Progenitor cell of endocrine pancreas (in vitro differentiated cells): ENCODE measurements around the gene ASIC4. TPM values are rescaled to one million over a fixed set of nuclear protein-coding genes. Genes with fewer than 3 reads are reported as not detected.

ENCODE experiments used
- DNase-seq: peaks from one replicate; pipeline ENCODE4 v3.0.0; 2021; ENCODE audit warnings: low spot score; ENCODE audit not compliant: unreplicated experiment
- H3K27ac Mint-ChIP-seq: 2 replicates; pipeline ENCODE4 v1.8.0; 2021; ENCODE audit warnings: mild to moderate bottlenecking, moderate library complexity, mixed read lengths
- H3K27me3 Mint-ChIP-seq: 2 replicates; pipeline ENCODE4 v1.8.0; 2021; ENCODE audit warnings: mixed read lengths
- H3K36me3 Mint-ChIP-seq: 2 replicates; pipeline ENCODE4 v1.8.0; 2022; ENCODE audit warnings: mixed read lengths; ENCODE audit not compliant: insufficient read depth
- H3K4me1 Mint-ChIP-seq: 2 replicates; pipeline ENCODE4 v1.8.0; 2021; ENCODE audit warnings: low read depth, mixed read lengths
- H3K4me3 Mint-ChIP-seq: 2 replicates; pipeline ENCODE4 v1.8.0; 2021; ENCODE audit warnings: low read depth, mild to moderate bottlenecking, moderate library complexity, mixed read lengths
- H3K9me3 Mint-ChIP-seq: 2 replicates; pipeline ENCODE4 v1.8.0; 2021; ENCODE audit warnings: low read depth, mixed read lengths
- total RNA-seq: library from RNA; stranded (reverse); gene quantifications from 2 replicates; pipeline ENCODE4 v1.2.1, GENCODE V29; 2021
- TF ChIP-seq, protein P1 (sequence below): fragments of 200-600 bp; sonication (generic); IDR thresholded peaks from one replicate; pipeline ENCODE4 v1.5.0; 2021; ENCODE audit warnings: antibody characterized with exemption, mild to moderate bottlenecking; ENCODE audit not compliant: unreplicated experiment

The ASIC4 gene
- total RNA-seq, 1 donor from 2014 or later: 5.1 TPM

DNA sequence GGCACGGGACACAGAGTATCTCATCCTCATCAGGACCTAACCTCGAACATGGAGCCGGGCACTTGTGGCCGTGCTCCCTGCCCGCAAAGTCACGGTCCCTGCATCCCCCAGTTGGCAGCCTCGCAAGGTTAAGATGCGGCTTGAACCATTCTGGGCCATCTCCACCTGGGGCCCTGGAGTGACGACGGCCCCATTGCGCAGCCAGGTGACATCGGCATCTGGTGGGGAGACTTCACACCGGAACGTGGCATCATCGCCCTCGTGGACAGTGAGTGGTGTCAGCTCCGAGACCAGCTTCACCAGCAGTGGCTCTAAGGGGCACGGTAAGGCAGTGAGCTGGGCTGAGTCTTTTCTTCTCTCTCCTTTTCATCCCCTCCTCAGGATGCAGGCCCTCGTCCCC lies 42.1 kb downstream of the ASIC4 start:
- Mint-ChIP-seq H3K4me1 (peaks cover 6% of the 10 kb centered on the region), H3K27ac (no peak overlapping the region), H3K36me3 (peaks cover 13% of the 10 kb centered on the region), H3K4me3 (no peak overlapping the region), H3K27me3 (peaks cover 15% of the 10 kb centered on the region), H3K9me3 (no peaks in the 10 kb centered on the region)
- DNase-seq: no peak
- TF ChIP-seq, protein P1, sequence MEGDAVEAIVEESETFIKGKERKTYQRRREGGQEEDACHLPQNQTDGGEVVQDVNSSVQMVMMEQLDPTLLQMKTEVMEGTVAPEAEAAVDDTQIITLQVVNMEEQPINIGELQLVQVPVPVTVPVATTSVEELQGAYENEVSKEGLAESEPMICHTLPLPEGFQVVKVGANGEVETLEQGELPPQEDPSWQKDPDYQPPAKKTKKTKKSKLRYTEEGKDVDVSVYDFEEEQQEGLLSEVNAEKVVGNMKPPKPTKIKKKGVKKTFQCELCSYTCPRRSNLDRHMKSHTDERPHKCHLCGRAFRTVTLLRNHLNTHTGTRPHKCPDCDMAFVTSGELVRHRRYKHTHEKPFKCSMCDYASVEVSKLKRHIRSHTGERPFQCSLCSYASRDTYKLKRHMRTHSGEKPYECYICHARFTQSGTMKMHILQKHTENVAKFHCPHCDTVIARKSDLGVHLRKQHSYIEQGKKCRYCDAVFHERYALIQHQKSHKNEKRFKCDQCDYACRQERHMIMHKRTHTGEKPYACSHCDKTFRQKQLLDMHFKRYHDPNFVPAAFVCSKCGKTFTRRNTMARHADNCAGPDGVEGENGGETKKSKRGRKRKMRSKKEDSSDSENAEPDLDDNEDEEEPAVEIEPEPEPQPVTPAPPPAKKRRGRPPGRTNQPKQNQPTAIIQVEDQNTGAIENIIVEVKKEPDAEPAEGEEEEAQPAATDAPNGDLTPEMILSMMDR: no peak

DNA sequence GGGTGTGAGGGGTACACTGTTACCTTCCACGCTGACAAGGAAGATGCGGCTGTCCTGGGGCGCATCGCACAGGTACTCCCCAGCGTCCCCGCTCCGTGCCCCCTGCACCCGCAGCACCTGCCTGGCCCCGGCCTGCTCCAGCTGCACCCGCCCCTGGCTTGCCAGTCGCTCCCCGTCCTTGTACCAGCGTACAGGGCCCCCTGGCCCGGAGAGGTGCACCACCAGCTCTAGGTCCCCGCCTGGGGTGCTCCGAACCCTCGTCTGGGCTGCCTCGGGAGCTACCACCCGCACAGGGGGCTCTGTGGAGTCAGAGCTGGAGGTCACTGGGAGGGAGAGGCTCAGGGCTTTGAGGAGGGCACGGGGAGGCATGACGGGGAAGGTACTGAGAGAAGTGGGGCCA lies 43.0 kb downstream of the ASIC4 start:
- no peaks in the 10 kb centered on the region for H3K9me3 Mint-ChIP-seq
- no peak overlapping the region for H3K4me3 Mint-ChIP-seq
- no peak overlapping the region for H3K27ac Mint-ChIP-seq
- TF ChIP-seq, protein P1: no peak
- DNase-seq: no peak
- H3K36me3 Mint-ChIP-seq: peaks cover 13% of the 10 kb centered on the region
- H3K27me3 Mint-ChIP-seq: peaks cover 12% of the 10 kb centered on the region
- peaks cover 11% of the 10 kb centered on the region for H3K4me1 Mint-ChIP-seq

DNA sequence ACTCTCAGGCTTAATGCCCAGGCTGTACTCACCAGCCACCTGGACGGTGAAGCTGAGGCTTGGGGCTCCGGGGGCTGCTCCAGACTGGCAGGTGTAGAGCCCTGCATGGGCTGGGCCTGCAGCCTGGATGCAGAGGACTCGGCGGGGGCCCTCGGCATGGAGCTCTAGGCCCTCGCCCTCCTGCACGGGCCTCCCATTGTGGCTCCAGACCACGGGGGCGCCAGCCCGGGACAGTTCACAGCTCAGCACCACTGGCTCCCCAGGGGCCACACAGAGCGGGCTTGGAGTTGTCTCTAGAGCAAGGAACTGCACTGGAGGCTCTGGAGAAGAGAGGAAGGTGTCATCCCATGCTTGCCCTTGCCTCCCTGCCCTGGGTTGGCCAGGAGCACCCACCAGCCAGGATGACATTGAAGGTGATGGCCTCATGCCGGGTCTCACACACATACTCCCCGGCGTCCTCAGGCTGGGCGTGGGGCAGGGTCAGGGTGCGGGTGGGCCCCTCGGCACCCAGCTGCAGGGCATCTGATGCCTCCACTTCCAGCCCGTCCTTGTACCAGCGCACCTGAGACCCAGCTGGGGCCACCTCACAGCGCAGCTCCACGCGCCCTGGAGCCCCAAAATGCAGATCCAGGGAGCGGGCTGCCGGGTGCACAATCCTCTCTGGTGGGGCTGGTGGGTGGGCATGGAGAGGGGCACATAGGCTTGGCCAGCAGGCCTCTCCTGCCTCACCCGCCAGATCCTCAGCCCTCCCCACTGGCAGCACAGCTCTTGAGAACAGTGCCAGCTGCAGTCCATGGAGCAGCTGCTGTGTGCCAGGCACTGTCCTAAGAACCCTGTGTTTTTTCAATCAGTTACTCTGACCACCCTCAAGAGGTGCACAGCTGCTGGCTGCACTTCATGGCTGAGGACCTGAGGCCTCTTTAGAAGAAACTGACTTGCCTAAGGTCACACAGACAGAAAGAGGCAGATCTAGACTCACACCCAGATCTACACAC lies 43.8 kb downstream of the ASIC4 start:
- H3K36me3 Mint-ChIP-seq: peaks cover 15% of the 10 kb centered on the region
- H3K4me3 Mint-ChIP-seq: no peak overlapping the region
- no peak for DNase-seq
- TF ChIP-seq, protein P1: no peak
- no peaks in the 10 kb centered on the region for H3K9me3 Mint-ChIP-seq
- H3K27me3 Mint-ChIP-seq: peaks cover 12% of the 10 kb centered on the region
- H3K4me1 Mint-ChIP-seq: peaks cover 11% of the 10 kb centered on the region
- H3K27ac Mint-ChIP-seq: no peak overlapping the region

DNA sequence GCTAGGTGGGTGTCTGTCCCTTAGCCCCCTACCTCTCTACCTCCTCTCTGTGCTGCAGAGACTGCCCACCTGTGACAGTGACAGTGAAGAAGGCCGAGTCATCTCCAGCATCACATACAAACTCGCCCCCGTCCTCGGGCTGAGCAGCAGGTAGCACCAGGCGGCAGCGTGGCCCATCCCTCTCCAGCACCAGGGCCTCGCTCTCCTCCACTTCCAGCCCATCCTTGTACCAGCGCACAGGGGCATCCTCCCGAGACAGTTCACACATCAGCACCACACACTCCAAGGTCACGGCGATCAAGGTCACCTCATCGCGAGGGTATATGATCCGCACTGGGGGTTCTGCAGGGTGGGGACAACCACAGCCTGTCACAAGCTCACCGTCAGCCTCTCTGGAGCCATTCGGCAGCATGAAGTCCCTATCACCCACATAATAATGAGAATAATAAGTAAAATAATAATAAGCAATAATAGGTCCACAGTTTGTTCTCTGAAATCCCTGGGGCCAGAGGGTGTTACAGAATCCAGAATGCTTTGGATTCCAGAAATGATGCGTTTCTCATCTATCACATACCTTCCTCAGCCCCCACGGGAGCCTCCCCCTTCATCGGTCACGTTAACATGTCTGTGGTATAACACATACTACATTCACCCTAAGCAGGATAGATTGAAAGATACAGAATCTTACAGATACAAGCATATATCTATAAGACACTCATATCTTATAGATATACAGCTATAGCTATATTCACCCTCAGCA lies 45.1 kb downstream of the ASIC4 start:
- no peak for DNase-seq
- Mint-ChIP-seq H3K36me3 (peaks cover 19% of the 10 kb centered on the region), H3K4me1 (peaks cover 11% of the 10 kb centered on the region), H3K4me3 (no peak overlapping the region), H3K27ac (no peak overlapping the region), H3K27me3 (no peaks in the 10 kb centered on the region), H3K9me3 (no peaks in the 10 kb centered on the region)
- TF ChIP-seq, protein P1: no peak
